HG03432 (cell line): ENCODE measurements around the gene UGT1A4.

ENCODE experiments used
- ATAC-seq: cut with Tn5 transposase; IDR thresholded peaks from one replicate; pipeline ENCODE4 v1.9.1; 2021; ENCODE audit warnings: mild to moderate bottlenecking, moderate library complexity; ENCODE audit not compliant: unreplicated experiment

UGT1A4 gene

GRCh38 chr2:233807966-233808935, 89.7 kb downstream of the UGT1A4 start:
- ATAC-seq, result no peak

DNA sequence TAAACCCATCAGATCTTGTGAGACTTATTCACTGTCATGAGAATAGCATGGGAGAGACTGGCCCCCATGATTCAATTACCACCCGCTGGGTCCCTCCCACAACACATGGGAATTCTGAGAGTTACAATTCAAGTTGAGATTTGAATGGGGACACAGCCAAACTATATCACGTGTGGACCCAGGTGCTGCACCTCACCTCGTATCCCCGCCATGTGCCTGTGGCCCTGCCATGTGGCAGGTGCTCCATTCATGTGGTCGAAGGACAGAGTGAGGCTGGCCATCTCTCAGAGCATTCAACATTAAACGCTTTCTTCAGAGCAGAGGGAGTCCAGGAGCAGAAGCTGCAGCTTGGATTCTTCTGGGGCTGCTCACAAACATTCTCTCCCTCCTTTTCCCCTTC, 91.8 kb downstream of the UGT1A4 start:
- ATAC-seq, result no peak

DNA sequence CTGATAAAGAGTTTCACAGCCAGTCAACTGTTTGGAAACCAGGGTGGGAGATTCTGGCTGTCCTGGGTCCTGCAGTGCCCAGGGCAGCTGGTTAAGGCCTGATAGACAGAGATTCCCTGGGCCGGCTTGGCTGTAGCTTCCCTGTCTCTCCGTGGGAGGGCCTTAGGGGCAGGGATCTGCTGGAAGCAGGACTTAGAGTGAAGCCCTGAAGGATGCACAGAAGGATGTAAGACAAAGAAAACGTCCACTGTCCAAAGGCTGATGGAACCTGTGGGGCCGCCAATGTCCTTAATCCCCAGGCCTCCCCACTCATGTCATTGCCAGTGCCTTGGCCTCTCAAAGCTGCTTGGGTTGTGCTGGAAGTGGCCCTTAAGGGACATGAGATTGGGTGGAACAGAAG, 92.6 kb downstream of the UGT1A4 start:
- no peak for ATAC-seq

GRCh38 chr2:233811732-233812131, 93.2 kb downstream of the UGT1A4 start:
- ATAC-seq, result no peak

DNA sequence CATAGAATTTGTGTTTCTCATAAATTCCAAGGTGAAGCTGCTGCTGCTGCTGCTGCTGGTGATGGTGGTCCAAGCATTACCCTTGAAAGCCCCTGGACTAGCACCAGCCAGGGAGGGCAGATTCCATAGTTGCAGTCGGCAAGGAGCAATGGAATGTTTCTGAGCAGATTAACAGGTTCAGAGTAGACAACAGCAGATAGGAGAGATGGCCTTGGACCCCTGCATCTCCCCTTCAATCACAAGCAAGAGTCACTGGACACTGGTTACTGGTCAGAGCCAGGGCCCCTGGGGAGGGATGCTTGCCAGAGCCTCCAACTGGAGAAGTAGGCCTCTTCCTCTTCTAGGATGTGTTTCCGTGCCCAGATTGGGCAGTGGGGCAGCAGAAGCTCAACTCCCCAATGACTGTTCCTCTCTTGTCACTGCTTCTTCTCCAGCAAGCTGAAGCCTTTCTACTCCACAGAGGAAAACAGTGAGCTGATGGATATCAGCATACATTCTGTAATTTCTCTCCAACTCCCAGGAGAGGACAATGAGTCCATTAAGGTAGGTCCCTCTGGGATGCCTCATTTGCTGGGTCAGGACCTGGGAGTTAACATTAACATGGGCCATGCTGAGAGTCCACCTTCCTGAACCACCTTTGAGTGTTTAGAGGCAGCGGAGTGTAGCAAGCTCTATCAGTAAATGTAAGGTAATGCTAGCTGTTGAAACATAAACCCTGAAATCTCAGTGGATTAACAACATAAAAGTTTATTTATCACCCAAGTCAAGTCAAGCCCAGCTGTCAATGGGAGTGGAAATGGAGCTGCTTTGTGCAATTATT, 94.9 kb downstream of the UGT1A4 start:
- no peak for ATAC-seq

- ATAC-seq, result no peak
Observed at GRCh38 chr2:233814056-233814835, 95.7 kb downstream of the UGT1A4 start.

DNA sequence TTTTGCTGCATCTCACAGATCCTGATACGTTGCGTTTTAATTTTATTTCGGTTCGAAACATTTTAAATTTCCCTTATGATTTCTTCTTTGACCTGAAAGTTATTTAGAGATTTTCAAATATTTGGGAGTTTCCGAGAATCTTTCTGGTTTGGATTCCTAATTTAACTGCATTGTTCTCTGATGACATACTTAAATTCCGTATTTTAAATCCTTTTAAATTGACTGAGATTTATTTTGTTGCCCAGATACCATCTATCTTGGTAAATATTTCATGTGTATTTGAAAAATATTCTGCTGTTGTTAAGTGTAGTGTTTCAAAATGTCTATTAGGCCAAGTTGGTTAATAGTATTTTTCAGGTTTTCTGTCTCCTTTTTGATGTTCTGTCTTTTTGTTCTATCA, 97.3 kb downstream of the UGT1A4 start:
- ATAC-seq, result no peak

DNA sequence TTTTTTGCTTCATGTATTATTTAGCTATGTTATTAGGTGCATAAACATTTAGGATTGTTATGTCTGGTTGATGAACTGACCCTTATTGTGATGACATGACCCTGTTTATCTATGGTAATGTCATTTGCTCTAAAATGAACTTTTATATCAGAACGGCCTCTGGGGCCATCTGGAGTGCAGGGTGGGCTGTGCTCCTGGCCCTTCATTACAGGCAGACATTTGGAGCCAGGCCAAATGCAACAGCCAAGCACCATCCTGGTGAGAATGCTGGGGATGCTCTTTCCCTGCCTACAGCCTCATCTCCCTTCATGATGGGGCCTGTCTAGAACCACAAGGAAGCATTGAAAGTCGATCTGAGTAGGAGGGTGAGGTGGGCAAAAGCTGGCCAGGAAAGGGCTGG, 97.8 kb downstream of the UGT1A4 start:
- ATAC-seq, result no peak

DNA sequence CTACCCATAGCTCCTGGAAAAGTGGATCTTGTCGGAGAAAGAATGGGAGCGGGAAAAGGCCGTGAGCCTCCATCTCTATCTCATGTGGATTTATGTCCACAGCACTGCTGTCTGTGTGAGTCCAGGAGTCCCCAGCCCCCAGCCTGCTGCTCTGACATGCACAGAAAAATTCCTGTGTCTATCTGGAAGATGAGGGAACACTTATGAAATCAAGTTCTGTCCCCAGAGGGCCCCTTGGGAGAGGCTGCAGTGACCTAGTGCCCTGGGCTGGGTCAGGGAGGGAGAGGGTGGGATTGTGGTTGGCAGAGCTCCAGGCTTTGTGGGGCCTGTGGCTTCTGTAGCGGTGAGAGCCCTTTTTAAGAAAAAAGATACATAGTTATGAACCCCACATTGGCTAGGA, 98.2 kb downstream of the UGT1A4 start:
- ATAC-seq, result no peak

DNA sequence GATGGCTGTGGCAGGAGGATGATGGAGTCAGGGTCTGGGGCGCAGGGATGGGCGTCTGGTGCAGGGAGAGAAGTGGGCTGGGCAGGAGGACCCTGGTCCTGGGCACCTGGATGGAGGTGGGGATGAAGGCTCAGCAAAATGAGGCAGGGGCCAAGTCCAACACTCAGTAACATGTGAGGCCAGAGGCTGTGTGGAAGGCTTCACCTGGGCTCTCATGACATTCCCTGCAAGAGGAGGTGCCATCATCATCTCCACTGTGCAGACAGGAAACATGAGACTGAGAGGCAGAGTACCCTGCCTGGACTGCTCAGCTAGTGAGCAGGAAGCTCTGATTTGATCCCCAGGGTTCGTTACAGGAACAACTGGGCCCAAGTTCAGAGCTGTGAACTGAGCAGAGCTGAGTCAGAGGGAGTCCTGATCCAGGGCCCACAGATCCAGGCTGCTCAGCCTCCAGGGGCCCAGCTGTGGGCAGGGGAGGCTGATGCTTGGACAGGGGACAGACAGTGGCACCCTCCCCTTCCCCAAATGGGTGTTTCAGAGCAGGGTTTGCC, 98.9 kb downstream of the UGT1A4 start:
- no peak for ATAC-seq

GRCh38 chr2:233817995-233818638, 99.6 kb downstream of the UGT1A4 start:
- ATAC-seq, result no peak

DNA sequence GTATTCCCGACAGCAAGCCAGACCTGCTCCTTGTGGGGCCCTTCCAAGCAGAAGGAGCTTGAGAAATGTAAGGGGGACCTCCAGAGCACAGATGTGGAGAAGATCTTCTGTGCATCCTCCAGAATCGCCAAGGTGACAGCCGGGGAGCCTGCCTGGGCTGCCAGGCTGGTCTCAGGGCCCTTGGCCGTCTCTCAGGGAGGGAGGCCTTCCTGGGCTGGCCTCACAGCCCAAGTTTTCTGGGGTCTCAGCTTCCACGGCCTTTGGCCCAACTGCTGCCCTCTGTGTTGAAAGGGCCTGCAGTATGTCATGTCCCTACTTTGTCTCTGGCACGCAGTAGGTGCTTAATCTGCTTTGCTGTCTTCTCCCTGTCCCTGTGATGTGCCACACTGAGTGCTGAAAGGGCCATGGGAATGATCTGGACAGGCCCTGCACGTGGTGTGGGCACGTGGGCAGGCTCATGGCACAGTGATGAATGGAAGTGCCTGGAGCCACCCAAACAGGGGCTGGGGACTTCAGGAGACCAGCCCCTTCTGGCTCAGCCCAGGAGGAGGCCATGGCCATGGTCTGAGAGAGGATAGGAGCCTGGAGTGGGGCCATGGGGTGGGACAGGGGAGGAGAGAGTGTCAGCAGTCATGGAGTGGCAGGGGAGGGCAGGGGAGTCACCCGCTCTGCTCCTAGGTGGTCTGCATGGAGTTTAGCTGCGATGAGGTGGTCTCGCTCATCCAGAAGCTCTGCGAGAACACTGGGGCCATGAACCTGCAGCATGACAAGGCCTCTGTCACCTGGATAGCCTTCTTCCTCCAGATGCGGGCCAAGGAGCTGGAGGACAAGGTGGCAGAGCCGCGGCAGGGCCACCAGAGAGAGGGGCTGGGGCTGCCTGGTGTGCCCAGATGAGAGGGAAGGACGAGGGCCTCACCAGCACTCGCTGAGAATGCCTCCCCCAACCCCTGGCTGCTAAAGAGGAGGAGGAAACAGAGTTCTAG, 100.4 kb downstream of the UGT1A4 start:
- no peak for ATAC-seq

GRCh38 chr2:233819884-233820773, 101.6 kb downstream of the UGT1A4 start:
- no peak for ATAC-seq

DNA sequence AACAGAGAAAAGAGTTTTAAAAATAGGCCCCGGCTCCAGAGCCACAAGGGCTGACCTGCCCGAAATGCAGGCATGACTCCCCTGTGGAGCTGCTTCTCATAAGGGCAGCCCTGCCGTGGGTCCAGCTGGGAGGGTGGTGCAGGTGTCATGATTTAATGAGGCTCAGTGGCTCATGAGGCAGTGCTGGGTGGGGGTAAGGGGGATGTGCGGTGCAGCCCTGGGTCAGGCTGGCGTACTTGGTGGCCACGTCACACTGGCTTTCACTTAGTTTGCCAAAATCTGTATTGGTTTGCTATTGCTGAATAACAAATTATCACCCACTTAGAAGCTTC, 102.2 kb downstream of the UGT1A4 start:
- ATAC-seq, result no peak

DNA sequence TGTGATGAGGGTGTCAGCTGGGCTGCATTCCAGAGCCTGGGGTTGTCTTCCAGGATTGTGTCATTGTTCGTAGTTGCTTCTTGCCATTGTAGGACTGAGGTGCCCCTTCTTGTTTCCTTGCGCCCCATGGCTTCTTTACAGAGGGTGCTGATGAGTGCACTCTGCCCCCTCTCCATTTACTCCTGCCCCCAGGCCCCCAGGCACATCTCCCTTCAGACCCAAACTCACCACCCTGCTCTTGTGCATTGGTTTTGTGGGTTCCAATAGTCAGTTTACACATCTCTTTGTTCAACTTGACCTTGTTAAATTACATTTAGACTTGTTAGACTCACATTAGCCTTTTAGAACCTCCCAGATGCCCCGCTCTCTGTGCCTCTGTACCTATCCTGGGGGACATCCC, 102.7 kb downstream of the UGT1A4 start:
- no peak for ATAC-seq

GRCh38 chr2:233821709-233822100, 103.2 kb downstream of the UGT1A4 start:
- ATAC-seq, result no peak

GRCh38 chr2:233822101-233822771, 103.7 kb downstream of the UGT1A4 start:
- ATAC-seq, result no peak
